ENCODE results near the gene MRPL2.
"Not testable (repeated sequence)": the region's sequence is repeated elsewhere in the genome, so short reads cannot be mapped to it uniquely, and the experiment has no call there.

The MRPL2 gene

GRCh38 chr6:43082806-43083655 is 23.8 kb upstream of the MRPL2 start:
- DNase-seq (ENCODE audit: low read depth) = no peak

- not testable (repeated sequence) for DNase-seq (ENCODE audit: low read depth)
Measured at GRCh38 chr6:43081922-43082321, 22.7 kb upstream of the MRPL2 start.

GRCh38 chr6:43081043-43081442 is 21.8 kb upstream of the MRPL2 start:
- no peak for DNase-seq (ENCODE audit: low read depth)

GRCh38 chr6:43078691-43079090 is 19.5 kb upstream of the MRPL2 start:
- no peak for DNase-seq (ENCODE audit: low read depth)

- DNase-seq (ENCODE audit: low read depth) = no peak
Measured at GRCh38 chr6:43077981-43078511, 18.8 kb upstream of the MRPL2 start.

GRCh38 chr6:43077333-43077809 is 18.1 kb upstream of the MRPL2 start:
- no peak for DNase-seq (ENCODE audit: low read depth)

GRCh38 chr6:43076464-43077332 is 17.5 kb upstream of the MRPL2 start:
- DNase-seq (ENCODE audit: low read depth) = no peak

GRCh38 chr6:43075670-43076463 is 16.6 kb upstream of the MRPL2 start, which contains the start of gene PTK7:
Gene PTK7 (plus strand): TSS chr6:43076314. CDS start chr6:43076489, 175 bp downstream.
- no peak for DNase-seq (ENCODE audit: low read depth)

- no peak for DNase-seq (ENCODE audit: low read depth)
Measured at GRCh38 chr6:43074847-43075669, 15.8 kb upstream of the MRPL2 start.

GRCh38 chr6:43070028-43070632 is 10.9 kb upstream of the MRPL2 start:
- no peak for DNase-seq (ENCODE audit: low read depth)

GRCh38 chr6:43062818-43063217 is 3.6 kb upstream of the MRPL2 start:
- no peak for DNase-seq (ENCODE audit: low read depth)

- no peak for DNase-seq (ENCODE audit: low read depth)
Measured at GRCh38 chr6:43061861-43062260, 2.6 kb upstream of the MRPL2 start.

GRCh38 chr6:43060755-43061633 is 1.8 kb upstream of the MRPL2 start:
- no peak for DNase-seq (ENCODE audit: low read depth)

GRCh38 chr6:43060034-43060754 is 960 bp upstream of the MRPL2 start:
- DNase-seq (ENCODE audit: low read depth) = no peak

- DNase-seq (ENCODE audit: low read depth) = no peak
Measured at GRCh38 chr6:43058531-43058930, 703 bp downstream of the MRPL2 start.

- no peak for DNase-seq (ENCODE audit: low read depth)
Measured at GRCh38 chr6:43055966-43056365, 3.3 kb downstream of the MRPL2 start.

GRCh38 chr6:43054206-43054943 is 4.9 kb downstream of the MRPL2 start:
- DNase-seq (ENCODE audit: low read depth) = no peak
